Smooth muscle cell (in vitro differentiated cells): ENCODE measurements around the gene AGBL4. TPM values are rescaled to one million over a fixed set of nuclear protein-coding genes. Genes with fewer than 3 reads are reported as not detected.

Experiments
- DNase-seq: peaks from one replicate; lab custom pipeline; 2025; ENCODE audit not compliant: unreplicated experiment; lab: John Stamatoyannopoulos, UW
- H2AFZ ChIP-seq: fragments of 200-600 bp; sonication (generic); 2 replicates; pipeline ENCODE4 v1.6.0; 2016; ENCODE audit warnings: antibody characterized with exemption, low read depth, mild to moderate bottlenecking
- H3F3A ChIP-seq: fragments of 200-600 bp; sonication (generic); 2 replicates; pipeline ENCODE4 v1.6.0; 2017; ENCODE audit warnings: antibody characterized with exemption, low read depth
- H3K27ac ChIP-seq: fragments of 200-600 bp; sonication (generic); 2 replicates; pipeline ENCODE4 v1.5.1; 2016; ENCODE audit warnings: low read depth, mild to moderate bottlenecking
- H3K27me3 ChIP-seq: fragments of 200-600 bp; sonication (generic); 2 replicates; pipeline ENCODE4 v1.6.1; 2016; ENCODE audit warnings: low read depth, mild to moderate bottlenecking
- H3K36me3 ChIP-seq: fragments of 200-600 bp; sonication (generic); 2 replicates; pipeline ENCODE4 v1.5.1; 2016; ENCODE audit warnings: low read depth
- H3K4me1 ChIP-seq: fragments of 200-600 bp; sonication (generic); 2 replicates; pipeline ENCODE4 v1.5.1; 2016; ENCODE audit warnings: low read depth
- H3K4me2 ChIP-seq: fragments of 200-600 bp; sonication (generic); 2 replicates; pipeline ENCODE4 v1.6.0; 2016; ENCODE audit warnings: mild to moderate bottlenecking
- H3K4me3 ChIP-seq: fragments of 200-600 bp; sonication (generic); 2 replicates; pipeline ENCODE4 v1.5.1; 2016; ENCODE audit warnings: mild to moderate bottlenecking
- H3K79me2 ChIP-seq: fragments of 200-600 bp; sonication (generic); 2 replicates; pipeline ENCODE4 v1.6.0; 2016; ENCODE audit warnings: low read depth, mild to moderate bottlenecking
- H3K9ac ChIP-seq: fragments of 200-600 bp; sonication (generic); 2 replicates; pipeline ENCODE4 v1.6.0; 2016; ENCODE audit warnings: low read depth
- H3K9me3 ChIP-seq: fragments of 200-600 bp; sonication (generic); replicated peaks from 2 replicates; pipeline ENCODE4 v1.5.1; 2016; ENCODE audit warnings: low read depth
- H4K20me1 ChIP-seq: fragments of 200-600 bp; sonication (generic); 2 replicates; pipeline ENCODE4 v1.6.0; 2016; ENCODE audit warnings: low read depth
- WGBS: methylation state at CpG from one replicate; pipeline ENCODE4 v1.1.7; 2016; ENCODE audit warnings: low lambda C conversion rate; 5-methylcytosine and 5-hydroxymethylcytosine counted together
- polyA plus RNA-seq: library from polyadenylated mRNA; unstranded; fragments of >200 nt; fragmentation: Nextera tagmentation; extraction: Ambion mirVana; gene quantifications from 2 replicates; pipeline ENCODE4 v1.2.1, GENCODE V29; 2016
- total RNA-seq: library from RNA; depleted of rRNA; stranded (reverse); fragments of >200 nt; gene quantifications from 2 replicates; pipeline ENCODE4 v1.2.3, GENCODE V29; 2014
- TF ChIP-seq, protein P1 (sequence below): fragments of 200-600 bp; sonication (generic); IDR thresholded peaks from 2 replicates; pipeline ENCODE4 v1.5.1; 2017; ENCODE audit warnings: borderline replicate concordance, mild to moderate bottlenecking, antibody characterized with exemption; ENCODE audit not compliant: insufficient read depth, poor library complexity, severe bottlenecking

Gene AGBL4
- total and polyA plus RNA-seq, 2 experiments from 2014 or later: 0.29 TPM; not detected in 1

DNA sequence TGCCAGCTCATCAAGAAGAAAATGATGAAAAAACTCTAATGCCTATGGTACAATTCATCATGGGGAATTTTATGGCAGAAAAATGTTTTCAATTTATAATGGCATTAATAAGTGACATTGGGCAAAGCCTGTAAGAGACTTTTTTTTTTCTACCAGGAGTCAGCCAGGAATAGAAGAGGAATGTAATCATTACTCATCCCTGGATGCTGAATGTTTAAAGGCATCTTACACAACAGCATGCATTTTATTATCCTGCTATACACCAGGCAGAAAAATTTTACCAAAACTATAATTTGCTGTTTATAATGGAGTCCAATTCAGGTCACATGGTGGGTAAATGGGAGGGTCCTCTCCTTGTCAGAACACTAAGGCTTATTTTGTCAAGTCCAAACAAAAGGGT, 1057.2 kb downstream of the AGBL4 start:
- H3K36me3 ChIP-seq: no peaks in the 10 kb centered on the region
- H3K79me2 ChIP-seq: no peaks in the 10 kb centered on the region
- no peak overlapping the region for H3K27ac ChIP-seq
- H3K4me2 ChIP-seq: no peak overlapping the region
- no peaks in the 10 kb centered on the region for H3K4me1 ChIP-seq
- H4K20me1 ChIP-seq: no peaks in the 10 kb centered on the region
- TF ChIP-seq, protein P1, sequence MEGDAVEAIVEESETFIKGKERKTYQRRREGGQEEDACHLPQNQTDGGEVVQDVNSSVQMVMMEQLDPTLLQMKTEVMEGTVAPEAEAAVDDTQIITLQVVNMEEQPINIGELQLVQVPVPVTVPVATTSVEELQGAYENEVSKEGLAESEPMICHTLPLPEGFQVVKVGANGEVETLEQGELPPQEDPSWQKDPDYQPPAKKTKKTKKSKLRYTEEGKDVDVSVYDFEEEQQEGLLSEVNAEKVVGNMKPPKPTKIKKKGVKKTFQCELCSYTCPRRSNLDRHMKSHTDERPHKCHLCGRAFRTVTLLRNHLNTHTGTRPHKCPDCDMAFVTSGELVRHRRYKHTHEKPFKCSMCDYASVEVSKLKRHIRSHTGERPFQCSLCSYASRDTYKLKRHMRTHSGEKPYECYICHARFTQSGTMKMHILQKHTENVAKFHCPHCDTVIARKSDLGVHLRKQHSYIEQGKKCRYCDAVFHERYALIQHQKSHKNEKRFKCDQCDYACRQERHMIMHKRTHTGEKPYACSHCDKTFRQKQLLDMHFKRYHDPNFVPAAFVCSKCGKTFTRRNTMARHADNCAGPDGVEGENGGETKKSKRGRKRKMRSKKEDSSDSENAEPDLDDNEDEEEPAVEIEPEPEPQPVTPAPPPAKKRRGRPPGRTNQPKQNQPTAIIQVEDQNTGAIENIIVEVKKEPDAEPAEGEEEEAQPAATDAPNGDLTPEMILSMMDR: no peak
- H3F3A ChIP-seq: no peaks in the 10 kb centered on the region
- no peak for DNase-seq
- no peak overlapping the region for H2AFZ ChIP-seq
- H3K4me3 ChIP-seq: no peak overlapping the region
- no peak overlapping the region for H3K9ac ChIP-seq
- no peaks in the 10 kb centered on the region for H3K27me3 ChIP-seq
- H3K9me3 ChIP-seq: no peaks in the 10 kb centered on the region

DNA sequence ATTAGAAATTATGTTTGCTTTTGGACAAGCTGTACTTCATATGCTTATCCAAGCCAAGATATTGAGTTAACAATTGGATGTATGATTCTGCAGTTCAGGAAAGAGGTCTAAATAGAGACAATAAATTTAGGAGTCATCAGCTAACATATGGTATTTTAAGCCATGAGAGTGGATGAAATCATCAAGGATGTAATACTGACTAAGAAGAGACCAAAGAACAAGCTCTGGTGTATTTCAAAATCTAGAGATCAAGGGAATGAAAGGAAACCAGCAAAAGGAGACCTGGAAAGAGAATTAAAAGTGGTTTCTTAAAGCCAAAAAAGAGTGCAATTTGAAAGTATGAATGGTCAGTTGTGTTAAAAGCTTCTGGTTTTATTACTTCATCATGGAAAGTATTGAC, 1063.4 kb downstream of the AGBL4 start:
- no peaks in the 10 kb centered on the region for H3F3A ChIP-seq
- H3K9ac ChIP-seq: no peak overlapping the region
- TF ChIP-seq, protein P1: no peak
- no peaks in the 10 kb centered on the region for H3K36me3 ChIP-seq
- no peaks in the 10 kb centered on the region for H3K9me3 ChIP-seq
- DNase-seq: no peak
- H3K79me2 ChIP-seq: no peaks in the 10 kb centered on the region
- H3K4me1 ChIP-seq: no peaks in the 10 kb centered on the region
- no peak overlapping the region for H3K27ac ChIP-seq
- H3K4me3 ChIP-seq: no peak overlapping the region
- H4K20me1 ChIP-seq: no peaks in the 10 kb centered on the region
- no peak overlapping the region for H3K4me2 ChIP-seq
- no peaks in the 10 kb centered on the region for H3K27me3 ChIP-seq
- H2AFZ ChIP-seq: no peak overlapping the region

DNA sequence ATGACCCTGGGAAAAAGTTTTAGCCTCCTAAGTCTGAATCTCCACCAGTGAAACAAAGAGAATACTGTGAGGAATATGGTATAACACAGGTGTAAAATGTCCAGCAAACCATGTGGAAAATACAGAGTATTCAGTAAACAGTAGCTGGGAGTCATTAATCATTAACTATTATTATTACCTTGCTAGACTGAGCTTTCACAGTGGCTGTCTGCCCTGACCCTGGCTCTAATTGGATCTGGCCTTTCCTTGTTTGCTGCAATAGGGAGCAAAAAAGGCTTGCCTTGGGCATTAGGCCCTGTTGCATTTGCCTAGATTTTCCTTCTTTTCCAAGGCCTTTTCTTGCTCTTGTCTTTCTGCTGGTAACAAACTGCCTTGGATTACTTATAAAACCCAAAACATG, 1068.0 kb downstream of the AGBL4 start:
- Histone ChIP-seq H3K36me3 (no peaks in the 10 kb centered on the region), H2AFZ (no peak overlapping the region), H3K9me3 (no peaks in the 10 kb centered on the region), H4K20me1 (no peaks in the 10 kb centered on the region), H3F3A (no peaks in the 10 kb centered on the region), H3K27me3 (no peaks in the 10 kb centered on the region), H3K9ac (no peak overlapping the region), H3K27ac (no peak overlapping the region), H3K4me3 (no peak overlapping the region), H3K4me1 (no peaks in the 10 kb centered on the region), H3K79me2 (no peaks in the 10 kb centered on the region), H3K4me2 (no peak overlapping the region)
- no peak for DNase-seq
- TF ChIP-seq, protein P1: no peak

DNA sequence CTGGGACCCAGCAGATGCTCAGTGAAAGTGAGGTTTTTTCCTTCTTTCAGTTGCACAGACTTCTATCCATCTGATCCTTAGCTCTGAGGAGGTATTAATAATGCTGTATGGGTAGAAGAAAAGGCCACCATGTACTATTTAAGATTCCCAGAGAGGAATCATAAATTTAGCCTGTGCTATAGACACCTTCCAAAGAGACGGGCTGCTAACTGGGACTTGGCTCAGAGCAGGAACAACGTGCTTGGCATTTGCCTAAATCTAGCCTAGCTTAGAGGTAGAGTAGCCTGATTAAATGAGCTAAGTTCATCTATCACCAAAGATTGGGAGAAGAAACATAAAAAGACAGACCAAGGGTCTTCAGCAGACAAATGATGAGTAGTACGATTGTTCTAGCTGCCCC, 1070.1 kb downstream of the AGBL4 start:
- Histone ChIP-seq H3K9ac (no peak overlapping the region), H4K20me1 (no peaks in the 10 kb centered on the region), H3K4me2 (no peak overlapping the region), H3F3A (no peaks in the 10 kb centered on the region), H3K27ac (no peak overlapping the region), H3K4me1 (no peaks in the 10 kb centered on the region), H3K79me2 (no peaks in the 10 kb centered on the region), H3K36me3 (no peaks in the 10 kb centered on the region), H3K9me3 (no peaks in the 10 kb centered on the region), H3K4me3 (no peak overlapping the region), H2AFZ (no peak overlapping the region), H3K27me3 (no peaks in the 10 kb centered on the region)
- 82% methylated on average over 3 of the region's 3 CpGs for WGBS
- TF ChIP-seq, protein P1: no peak
- no peak for DNase-seq
